Left lung (tissue), 10 donors: ENCODE data around the gene MOSMO. TPM values are rescaled to one million over a fixed set of nuclear protein-coding genes. Genes with fewer than 3 reads are reported as not detected.

ENCODE experiments used
- ATAC-seq: fragments of 200-7000 bp; cut with Tn5 transposase; one replicate; pipeline ENCODE4 v1.9.1; 2020; ENCODE audit warnings: moderate library complexity
- DNase-seq, 4 donors: peaks; one replicate each; pipeline ENCODE4 v3.0.0-alpha.2; 2013 to 2020
- H3K27ac ChIP-seq, 2 donors: fragments of 200-600 bp; sonication (generic) in 1 of 2; one replicate each; pipeline versions ENCODE4 v1.5.0 to v1.8.0; 2020 to 2021
- H3K27me3 ChIP-seq, 2 donors: fragments of 200-600 bp; sonication (generic) in 1 of 2; one replicate each; pipeline versions ENCODE4 v1.5.0 to v1.8.0; 2020 to 2021
- H3K36me3 ChIP-seq, 2 donors: fragments of 200-600 bp; sonication (generic) in 1 of 2; one replicate each; pipeline versions ENCODE4 v1.5.0 to v1.8.0; 2020 to 2021
- H3K4me1 ChIP-seq, 2 donors: fragments of 200-600 bp; one replicate each; pipeline ENCODE4 v1.8.0; 2021
- H3K4me3 ChIP-seq, 2 donors: fragments of 200-600 bp; sonication (generic) in 1 of 2; one replicate each; pipeline versions ENCODE4 v1.5.0 to v1.8.0; 2020 to 2021; ENCODE audit warnings: mild to moderate bottlenecking in 1 of 2
- H3K9me3 ChIP-seq, 2 donors: fragments of 200-600 bp; sonication (generic) in 1 of 2; one replicate each; pipeline versions ENCODE4 v1.5.0 to v1.8.0; 2020 to 2021
- intact Hi-C, 2 donors: fragments of 100-400 bp; cut with DNase I; formaldehyde crosslinking; loops; one replicate each; pipeline versions ENCODE4 v1.11.2 to v1.14.2; 2022
- polyA plus RNA-seq, 6 donors: library from polyadenylated mRNA; unstranded; fragments of 120-200 nt; gene quantifications; one replicate each; pipeline ENCODE4 v1.2.1, GENCODE V29; 2013; ENCODE audit not compliant: insufficient read length in 6 of 6
- total RNA-seq, 2 donors: library from RNA; stranded (reverse); fragmentation: NEBNext Ultra II Directional; extraction: Animal tissue kit (Norgen Biotek cat#: 25700); gene quantifications; one replicate each; pipeline ENCODE4 v1.2.1, GENCODE V29; 2021
- TF ChIP-seq, protein P1 (sequence below), 2 donors: fragments of 200-600 bp; sonication (generic) in 1 of 2; IDR thresholded peaks; one replicate each; pipeline versions ENCODE4 v1.5.0 to v1.8.0; 2021; ENCODE audit warnings: antibody characterized with exemption in 2 of 2
- donor health status: DM: no; HTN: yes; CAD: no.
- donor health status: DM: no; HTN: no; CAD: no.

MOSMO gene
- total and polyA plus RNA-seq, 8 donors, result 11.7 to 31.0 (median 26.9) TPM

DNA sequence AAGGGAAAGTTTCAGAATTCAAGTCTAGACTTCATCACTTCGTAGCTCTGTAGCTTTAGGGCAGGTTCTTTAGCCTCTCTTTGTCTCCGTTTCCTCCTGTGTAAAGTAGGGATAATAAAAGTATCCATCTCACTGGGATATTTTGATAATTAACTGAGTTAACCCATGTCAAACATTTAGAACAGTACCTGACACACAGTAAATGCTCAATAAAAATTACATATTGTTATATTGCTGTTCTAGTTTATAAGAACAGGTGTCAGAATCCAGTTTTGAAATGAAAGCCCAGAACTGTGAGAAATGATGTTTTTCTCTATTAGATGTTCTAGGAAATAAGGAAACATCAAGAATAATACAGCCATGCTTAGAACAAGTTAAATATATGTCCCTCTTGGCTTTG is 4.3 kb downstream of the MOSMO start:
- Histone ChIP-seq H3K4me1 (peaks cover 5 to 37% of the 10 kb centered on the region in 2 donors), H3K36me3 (no peaks in the 10 kb centered on the region), H3K27me3 (no peaks in the 10 kb centered on the region), H3K27ac (no peak overlapping the region), H3K9me3 (no peaks in the 10 kb centered on the region), H3K4me3 (no peak overlapping the region)
- DNase-seq (no peak), ATAC-seq (no peak)
- intact Hi-C loops, result no loop called here
- TF ChIP-seq, protein P1, sequence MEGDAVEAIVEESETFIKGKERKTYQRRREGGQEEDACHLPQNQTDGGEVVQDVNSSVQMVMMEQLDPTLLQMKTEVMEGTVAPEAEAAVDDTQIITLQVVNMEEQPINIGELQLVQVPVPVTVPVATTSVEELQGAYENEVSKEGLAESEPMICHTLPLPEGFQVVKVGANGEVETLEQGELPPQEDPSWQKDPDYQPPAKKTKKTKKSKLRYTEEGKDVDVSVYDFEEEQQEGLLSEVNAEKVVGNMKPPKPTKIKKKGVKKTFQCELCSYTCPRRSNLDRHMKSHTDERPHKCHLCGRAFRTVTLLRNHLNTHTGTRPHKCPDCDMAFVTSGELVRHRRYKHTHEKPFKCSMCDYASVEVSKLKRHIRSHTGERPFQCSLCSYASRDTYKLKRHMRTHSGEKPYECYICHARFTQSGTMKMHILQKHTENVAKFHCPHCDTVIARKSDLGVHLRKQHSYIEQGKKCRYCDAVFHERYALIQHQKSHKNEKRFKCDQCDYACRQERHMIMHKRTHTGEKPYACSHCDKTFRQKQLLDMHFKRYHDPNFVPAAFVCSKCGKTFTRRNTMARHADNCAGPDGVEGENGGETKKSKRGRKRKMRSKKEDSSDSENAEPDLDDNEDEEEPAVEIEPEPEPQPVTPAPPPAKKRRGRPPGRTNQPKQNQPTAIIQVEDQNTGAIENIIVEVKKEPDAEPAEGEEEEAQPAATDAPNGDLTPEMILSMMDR (IDR thresholded peaks at IDR 0.05), result no peak

DNA sequence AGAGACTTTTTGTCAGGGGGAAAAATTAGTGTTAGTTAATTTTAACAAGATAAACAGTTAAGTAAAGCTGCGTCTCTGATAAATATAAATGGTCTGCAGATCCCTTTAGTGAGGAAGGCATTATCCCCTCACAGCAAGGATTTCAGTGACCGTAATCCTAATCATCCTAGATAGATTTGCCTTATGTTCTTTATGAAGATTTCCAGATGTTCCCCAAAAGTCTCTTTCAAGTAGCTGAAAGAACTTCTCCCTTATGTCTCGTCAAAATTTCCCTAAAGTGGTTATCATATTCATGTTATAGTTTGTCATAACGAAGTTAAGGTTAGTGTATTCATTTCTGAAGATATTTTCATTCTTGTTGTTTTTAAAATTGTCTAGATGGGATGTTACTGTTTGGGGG is 5.6 kb downstream of the MOSMO start:
- DNase-seq (no peak), ATAC-seq (no peak)
- Histone ChIP-seq H3K36me3 (no peaks in the 10 kb centered on the region), H3K27ac (no peak overlapping the region), H3K4me1 (peaks cover 3 to 41% of the 10 kb centered on the region in 2 donors), H3K27me3 (no peaks in the 10 kb centered on the region), H3K9me3 (no peaks in the 10 kb centered on the region), H3K4me3 (no peak overlapping the region)
- TF ChIP-seq, protein P1 (IDR thresholded peaks at IDR 0.05), result no peak
- intact Hi-C loops, result no loop called here

DNA sequence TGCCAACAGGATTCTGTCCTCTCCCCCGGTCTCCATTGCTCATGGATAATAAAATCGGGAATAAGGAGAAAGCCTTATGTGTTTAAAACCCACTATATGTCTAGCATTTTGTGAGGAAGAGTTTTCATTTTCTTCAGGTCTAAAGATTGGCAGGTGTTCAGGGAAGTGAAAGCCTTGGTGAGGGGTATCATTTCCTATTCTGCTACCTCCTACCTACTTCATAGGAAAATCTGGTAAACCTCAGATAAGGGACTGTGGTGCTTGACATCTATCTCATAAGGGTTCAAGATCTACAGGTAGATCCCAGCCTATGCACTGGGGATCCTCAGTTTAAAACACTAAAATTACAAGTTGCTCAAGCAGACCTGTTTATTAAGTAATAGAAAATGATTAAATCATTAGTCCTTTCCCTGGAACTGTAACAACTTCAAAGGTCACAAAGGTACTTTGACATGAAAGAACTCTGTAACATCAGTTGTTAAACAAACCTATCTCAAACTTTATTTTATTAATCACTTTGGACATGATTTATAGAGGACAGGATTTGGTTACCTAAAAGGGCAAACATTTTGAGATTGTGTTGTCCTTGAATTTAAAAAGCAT is 6.5 kb downstream of the MOSMO start:
- DNase-seq (no peak), ATAC-seq (no peak)
- H3K9me3 ChIP-seq, result no peaks in the 10 kb centered on the region
- intact Hi-C loops, result no loop called here
- no peak overlapping the region for H3K27ac ChIP-seq
- no peak overlapping the region for H3K4me3 ChIP-seq
- H3K4me1 ChIP-seq, result peaks cover 0 to 39% of the 10 kb centered on the region in 2 donors
- TF ChIP-seq, protein P1 (IDR thresholded peaks at IDR 0.05), result no peak
- H3K36me3 ChIP-seq, result no peaks in the 10 kb centered on the region
- no peaks in the 10 kb centered on the region for H3K27me3 ChIP-seq

DNA sequence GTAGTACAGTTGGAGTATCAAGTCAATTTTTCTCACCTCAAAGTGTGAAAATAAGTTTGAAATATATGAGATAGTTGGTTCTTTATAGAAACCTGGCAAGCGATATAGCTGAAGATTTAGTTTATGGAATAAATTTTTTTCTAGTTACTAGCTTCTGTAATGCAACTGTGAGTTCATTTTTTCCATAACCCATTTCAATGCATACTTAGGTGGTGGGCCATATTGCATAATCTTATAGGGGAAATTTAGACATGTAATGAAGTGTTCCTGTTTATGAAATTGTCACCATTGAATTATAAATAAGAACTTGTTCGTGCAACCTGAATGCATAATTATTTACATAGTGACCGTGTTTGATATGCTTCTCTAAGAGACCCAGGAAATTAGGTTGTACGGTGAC is 9.0 kb downstream of the MOSMO start:
- DNase-seq, result no peak
- TF ChIP-seq, protein P1 (IDR thresholded peaks at IDR 0.05), result no peak
- peaks cover 0 to 27% of the 10 kb centered on the region in 2 donors for H3K4me1 ChIP-seq
- no peaks in the 10 kb centered on the region for H3K9me3 ChIP-seq
- intact Hi-C loops, result no loop called here
- no peak overlapping the region for H3K4me3 ChIP-seq
- no peak for ATAC-seq
- H3K36me3 ChIP-seq, result no peaks in the 10 kb centered on the region
- no peak overlapping the region for H3K27ac ChIP-seq
- no peaks in the 10 kb centered on the region for H3K27me3 ChIP-seq

DNA sequence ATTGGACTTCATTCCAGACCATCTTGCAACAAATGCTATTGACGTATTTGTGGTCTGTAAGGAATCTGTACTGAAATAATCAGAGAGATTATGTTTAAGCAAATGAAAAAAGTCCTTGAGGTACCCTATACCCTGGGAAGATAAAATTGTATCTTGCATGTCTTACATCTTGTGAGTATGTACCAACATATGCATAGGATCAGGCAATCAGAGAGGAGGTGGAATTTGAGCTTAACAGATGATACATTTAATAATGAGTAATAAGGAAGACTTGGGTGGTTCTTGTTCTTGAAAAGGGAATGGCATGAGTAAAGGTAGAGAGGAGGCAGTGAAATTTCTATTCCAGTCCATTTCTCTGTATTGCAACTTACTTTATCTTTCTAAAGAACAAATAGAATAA is 10.6 kb downstream of the MOSMO start:
- no peak overlapping the region for H3K4me3 ChIP-seq
- H3K36me3 ChIP-seq, result no peaks in the 10 kb centered on the region
- intact Hi-C loops, result no loop called here
- DNase-seq (no peak), ATAC-seq (no peak)
- H3K9me3 ChIP-seq, result no peaks in the 10 kb centered on the region
- TF ChIP-seq, protein P1 (IDR thresholded peaks at IDR 0.05), result no peak
- no peaks in the 10 kb centered on the region for H3K27me3 ChIP-seq
- no peak overlapping the region for H3K27ac ChIP-seq
- peaks cover 0 to 27% of the 10 kb centered on the region in 2 donors for H3K4me1 ChIP-seq
